B cell (primary cell): ENCODE data around the gene GAL. TPM values are rescaled to one million over a fixed set of nuclear protein-coding genes. Genes with fewer than 3 reads are reported as not detected.

Source experiments
- ATAC-seq: fragments of 200-7000 bp; cut with Tn5 transposase; one replicate; pipeline ENCODE4 v1.10.0; 2021; ENCODE audit warnings: low read depth, mild to moderate bottlenecking, moderate number of reproducible peaks, moderate library complexity
- CTCF ChIA-PET: fragments of 350-600 bp; sonication (Branson Sonifier 250); formaldehyde crosslinking; loops from one replicate; lab custom pipeline; 2021; ENCODE audit warnings: antibody characterized with exemption, inconsistent platforms; lab: Charles Lee
- POLR2A ChIA-PET: fragments of 350-600 bp; sonication (Branson Sonifier 250); formaldehyde crosslinking; loops from one replicate; lab custom pipeline; 2021; ENCODE audit warnings: antibody characterized with exemption; lab: Charles Lee
- DNase-seq: peaks from one replicate; pipeline ENCODE4 v3.0.0; 2013
- H2AFZ ChIP-seq: 2 replicates; pipeline ENCODE4 v1.6.1; 2012; ENCODE audit warnings: mild to moderate bottlenecking, low read depth, low read length; ENCODE audit not compliant: insufficient read depth, poor library complexity, severe bottlenecking
- H3K27ac ChIP-seq, 2 donors: 1 replicate in 1 of 2; 2 replicates in 1 of 2; pipeline ENCODE4 v1.5.1; 2012 to 2013; ENCODE audit warnings: low read length in 2 of 2, mild to moderate bottlenecking in 2 of 2, moderate library complexity in 1 of 2
- H3K27me3 ChIP-seq, 4 experiments: fragments of 200-600 bp in 1 of 4; sonication (generic) in 1 of 4; replicated peaks in 1 of 4; 1 replicate in 2 of 4; 2 replicates in 2 of 4; pipeline versions ENCODE4 v1.6.1 to v1.7.0; 2013 to 2016; ENCODE audit warnings: low read length in 3 of 4, mild to moderate bottlenecking in 2 of 4, mixed read lengths in 1 of 4, moderate library complexity in 1 of 4; ENCODE audit not compliant: insufficient read depth in 4 of 4, control insufficient read depth in 3 of 4; ENCODE audit errors: control extremely low read depth in 1 of 4
- H3K36me3 ChIP-seq, 2 experiments: replicated peaks in 1 of 2; 1 replicate in 1 of 2; 2 replicates in 1 of 2; pipeline versions ENCODE4 v1.6.1 to v1.7.1; 2013; ENCODE audit warnings: low read length in 1 of 2; ENCODE audit not compliant: insufficient read depth in 2 of 2, control insufficient read depth in 1 of 2; ENCODE audit errors: control extremely low read depth in 1 of 2, extremely low read depth in 1 of 2
- H3K4me1 ChIP-seq, 2 donors: fragments of 200-600 bp in 1 of 2; sonication (generic) in 1 of 2; 1 replicate in 1 of 2; 2 replicates in 1 of 2; pipeline versions ENCODE4 v1.5.1 to v1.6.1; 2013 to 2017; ENCODE audit warnings: low read length in 2 of 2; ENCODE audit not compliant: control insufficient read depth in 2 of 2, insufficient read depth in 2 of 2
- H3K4me2 ChIP-seq: replicated peaks from 2 replicates; pipeline ENCODE3; 2012; ENCODE audit warnings: mild to moderate bottlenecking, low read depth, low read length; ENCODE audit not compliant: poor library complexity, severe bottlenecking
- H3K4me3 ChIP-seq, 5 experiments: fragments of 200-600 bp in 1 of 5; sonication (generic) in 1 of 5; 1 replicate in 3 of 5; 2 replicates in 2 of 5; pipeline versions ENCODE4 v1.5.1 to v1.7.0; 2011 to 2016; ENCODE audit warnings: low read length in 4 of 5, mild to moderate bottlenecking in 4 of 5, low read depth in 2 of 5, control low read depth in 1 of 5, moderate library complexity in 1 of 5; ENCODE audit not compliant: insufficient read depth in 1 of 5; ENCODE audit errors: control extremely low read depth in 1 of 5, extremely low read depth in 1 of 5
- H3K79me2 ChIP-seq: fragments of 200-600 bp; sonication (generic); one replicate; pipeline ENCODE4 v1.6.0; 2016; ENCODE audit warnings: low read length; ENCODE audit not compliant: control insufficient read depth, insufficient read depth
- H3K9ac ChIP-seq: fragments of 200-600 bp; sonication (generic); 2 replicates; pipeline ENCODE4 v1.6.1; 2017; ENCODE audit warnings: mild to moderate bottlenecking, low read length, moderate library complexity
- H3K9me3 ChIP-seq, 3 donors: one replicate each; pipeline versions ENCODE4 v1.6.1 to v1.7.1; 2013; ENCODE audit warnings: low read length in 2 of 3; ENCODE audit not compliant: control insufficient read depth in 2 of 3, insufficient read depth in 1 of 3; ENCODE audit errors: control extremely low read depth in 1 of 3
- H4K20me1 ChIP-seq: 2 replicates; pipeline ENCODE4 v1.6.0; 2012; ENCODE audit warnings: mild to moderate bottlenecking, low read length; ENCODE audit not compliant: insufficient read depth, control insufficient read depth, poor library complexity, severe bottlenecking
- H3K27ac Mint-ChIP-seq: one replicate; pipeline ENCODE4 v1.8.0; 2021; ENCODE audit warnings: mixed read lengths
- H3K27me3 Mint-ChIP-seq: one replicate; pipeline ENCODE4 v1.8.0; 2021; ENCODE audit warnings: mixed read lengths
- H3K4me1 Mint-ChIP-seq: one replicate; pipeline ENCODE4 v1.8.0; 2021; ENCODE audit warnings: mixed read lengths
- H3K4me3 Mint-ChIP-seq: one replicate; pipeline ENCODE4 v1.8.0; 2021; ENCODE audit warnings: mixed read lengths
- H3K9me3 Mint-ChIP-seq: one replicate; pipeline ENCODE4 v1.8.0; 2022; ENCODE audit warnings: mixed read lengths; ENCODE audit not compliant: insufficient read depth
- EZH2 ChIP-seq: IDR thresholded peaks from 2 replicates; pipeline ENCODE4 v1.6.1; 2012; ENCODE audit warnings: borderline replicate concordance, low read depth, mild to moderate bottlenecking, moderate library complexity, low read length; ENCODE audit not compliant: insufficient read depth, poor library complexity, severe bottlenecking
- WGBS: methylation state at CpG from one replicate; pipeline ENCODE4 v1.1.5; 2013; ENCODE audit warnings: missing lambda C conversion rate; ENCODE audit not compliant: insufficient coverage; 5-methylcytosine and 5-hydroxymethylcytosine counted together
- intact Hi-C: fragments of 100-400 bp; cut with micrococcal nuclease; formaldehyde crosslinking; loops from one replicate; pipeline ENCODE4 v1.10.0; 2022
- polyA plus RNA-seq: library from polyadenylated mRNA; depleted of rRNA; stranded (reverse); fragments of >200 nt; gene quantifications from 2 replicates; pipeline ENCODE4 v1.2.3, GENCODE V29; 2012
- total RNA-seq, 2 donors: library from RNA; stranded (reverse); fragments of 120-200 nt in 1 of 2; gene quantifications; 1 replicate in 1 of 2; 2 replicates in 1 of 2; pipeline versions ENCODE4 v1.2.3 to v1.2.4, GENCODE V29; 2013 to 2022
- TF ChIP-seq, protein P1 (sequence below): fragments of 200-600 bp; IDR thresholded peaks from one replicate; pipeline ENCODE4 v1.8.0; 2022; ENCODE audit warnings: antibody characterized with exemption, mild to moderate bottlenecking

GAL gene
- total and polyA plus RNA-seq, 2 donors (not counting 1 experiment from before 2014, with no cell fraction given) = not detected

DNA sequence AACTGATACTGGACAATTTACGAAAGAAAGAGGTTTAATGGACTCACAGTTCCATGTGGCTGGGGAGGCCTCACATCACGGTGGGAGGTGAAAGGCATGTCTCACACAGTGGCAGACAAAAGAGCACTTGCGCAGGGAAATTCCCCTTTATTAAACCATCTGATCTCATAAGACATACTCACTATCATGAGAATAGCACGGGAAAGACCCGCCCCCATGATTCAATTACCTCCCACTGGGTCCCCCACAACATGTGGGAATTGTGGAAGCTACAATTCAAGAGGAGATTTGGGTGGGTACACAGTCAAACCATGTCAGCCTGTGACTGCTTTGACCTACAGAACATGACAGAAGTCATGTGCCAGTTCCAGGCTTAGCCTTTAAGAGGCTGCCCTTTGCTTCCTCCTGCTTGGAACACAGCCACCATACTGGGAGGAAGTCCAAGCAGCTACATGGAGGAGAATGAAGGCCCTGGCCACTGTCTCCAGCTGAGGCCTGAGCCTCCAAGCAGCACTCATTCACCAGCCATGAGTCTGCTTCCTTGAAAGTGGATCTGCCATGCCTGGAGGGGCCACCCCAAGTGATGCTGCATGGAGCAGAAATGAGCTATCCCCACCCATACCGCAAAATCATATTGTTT, 10.9 kb upstream of the GAL start:
- no peaks in the 10 kb centered on the region for H3K4me1 ChIP-seq
- no peaks in the 10 kb centered on the region for H3K79me2 ChIP-seq
- Mint-ChIP-seq H3K4me3 (no peak overlapping the region), H3K9me3 (no peaks in the 10 kb centered on the region), H3K27ac (no peak overlapping the region), H3K4me1 (no peaks in the 10 kb centered on the region), H3K27me3 (peaks cover 22% of the 10 kb centered on the region)
- TF ChIP-seq EZH2 = no peak
- TF ChIP-seq, protein P1, sequence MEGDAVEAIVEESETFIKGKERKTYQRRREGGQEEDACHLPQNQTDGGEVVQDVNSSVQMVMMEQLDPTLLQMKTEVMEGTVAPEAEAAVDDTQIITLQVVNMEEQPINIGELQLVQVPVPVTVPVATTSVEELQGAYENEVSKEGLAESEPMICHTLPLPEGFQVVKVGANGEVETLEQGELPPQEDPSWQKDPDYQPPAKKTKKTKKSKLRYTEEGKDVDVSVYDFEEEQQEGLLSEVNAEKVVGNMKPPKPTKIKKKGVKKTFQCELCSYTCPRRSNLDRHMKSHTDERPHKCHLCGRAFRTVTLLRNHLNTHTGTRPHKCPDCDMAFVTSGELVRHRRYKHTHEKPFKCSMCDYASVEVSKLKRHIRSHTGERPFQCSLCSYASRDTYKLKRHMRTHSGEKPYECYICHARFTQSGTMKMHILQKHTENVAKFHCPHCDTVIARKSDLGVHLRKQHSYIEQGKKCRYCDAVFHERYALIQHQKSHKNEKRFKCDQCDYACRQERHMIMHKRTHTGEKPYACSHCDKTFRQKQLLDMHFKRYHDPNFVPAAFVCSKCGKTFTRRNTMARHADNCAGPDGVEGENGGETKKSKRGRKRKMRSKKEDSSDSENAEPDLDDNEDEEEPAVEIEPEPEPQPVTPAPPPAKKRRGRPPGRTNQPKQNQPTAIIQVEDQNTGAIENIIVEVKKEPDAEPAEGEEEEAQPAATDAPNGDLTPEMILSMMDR = no peak
- ATAC-seq (no peak), DNase-seq (no peak)
- no peaks in the 10 kb centered on the region for H3K36me3 ChIP-seq
- ChIA-PET CTCF (no interaction called here), POLR2A (no interaction called here)
- peaks cover 0 to 13% (median 0%) of the 10 kb centered on the region in 3 donors for H3K9me3 ChIP-seq
- intact Hi-C loops = no loop called here
- peaks cover 0 to 3% (median 0%) of the 10 kb centered on the region in 4 experiments for H3K27me3 ChIP-seq
- no peaks in the 10 kb centered on the region for H4K20me1 ChIP-seq
- H3K9ac ChIP-seq = no peak overlapping the region
- H2AFZ ChIP-seq = no peak overlapping the region
- H3K4me3 ChIP-seq = no peak overlapping the region
- no peak overlapping the region for H3K4me2 ChIP-seq
- 100% methylated on average over 1 of the region's 6 CpGs for WGBS
- H3K27ac ChIP-seq = no peak overlapping the region

DNA sequence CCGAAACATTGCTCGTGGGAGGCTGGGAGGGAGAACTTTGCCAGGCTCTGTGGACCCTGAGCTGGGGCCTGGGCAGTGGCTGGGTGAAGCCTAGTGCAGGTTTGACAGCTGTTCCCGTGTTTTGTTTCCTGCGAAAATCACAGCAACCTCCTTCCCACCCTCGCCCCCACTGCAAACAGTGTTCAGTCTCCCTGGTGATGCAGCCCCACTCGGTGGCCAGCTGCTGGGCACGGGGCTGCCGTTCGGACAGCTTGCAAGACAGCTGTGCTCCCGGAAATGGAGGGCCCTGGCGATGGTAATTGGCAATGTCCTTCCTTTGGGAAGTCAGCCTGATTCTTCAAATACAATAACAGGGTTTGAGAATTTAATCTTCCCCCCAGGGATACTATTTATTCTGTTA, 10.4 kb upstream of the GAL start:
- 89% methylated on average over 11 of the region's 11 CpGs for WGBS
- H3K27me3 Mint-ChIP-seq = peaks cover 22% of the 10 kb centered on the region
- no peaks in the 10 kb centered on the region for H3K9me3 Mint-ChIP-seq
- no peaks in the 10 kb centered on the region for H3K4me1 Mint-ChIP-seq
- DNase-seq (no peak), ATAC-seq (no peak)
- CTCF ChIA-PET = interaction anchor here (0.7 kb wide), 1 partner anchor 417 kb away, joined by 3 read pairs; no protein-coding TSS in a partner anchor
- H3K4me3 ChIP-seq = no peak overlapping the region
- no peaks in the 10 kb centered on the region for H3K4me1 ChIP-seq
- H3K9me3 ChIP-seq = peaks cover 0 to 13% (median 0%) of the 10 kb centered on the region in 3 donors
- intact Hi-C loops = no loop called here
- no peak overlapping the region for H3K4me2 ChIP-seq
- H3K9ac ChIP-seq = no peak overlapping the region
- H4K20me1 ChIP-seq = no peaks in the 10 kb centered on the region
- no peak for TF ChIP-seq EZH2
- TF ChIP-seq, protein P1 = no peak
- no peak overlapping the region for H2AFZ ChIP-seq
- no peak overlapping the region for H3K27ac ChIP-seq
- H3K27ac Mint-ChIP-seq = no peak overlapping the region
- H3K4me3 Mint-ChIP-seq = no peak overlapping the region
- POLR2A ChIA-PET = no interaction called here
- no peaks in the 10 kb centered on the region for H3K36me3 ChIP-seq
- peaks cover 0 to 3% (median 0%) of the 10 kb centered on the region in 4 experiments for H3K27me3 ChIP-seq
- H3K79me2 ChIP-seq = no peaks in the 10 kb centered on the region
